H1 (cell line): ENCODE measurements around the gene CWC27. TPM values are rescaled to one million over a fixed set of nuclear protein-coding genes. Genes with fewer than 3 reads are reported as not detected.

Experiments
- ASH2L ChIP-seq: fragments of 200-600, 300-600 bp; sonication (generic); IDR thresholded peaks from one replicate; pipeline ENCODE4 v1.7.1; 2017; ENCODE audit warnings: low read length
- CHD2 ChIP-seq: IDR thresholded peaks from 2 replicates; pipeline ENCODE4 v1.6.1; 2012; ENCODE audit warnings: low read length, improper control_type of control experiment
- CREB1 ChIP-seq: IDR thresholded peaks from 2 replicates; pipeline ENCODE4 v1.6.1; 2012; ENCODE audit warnings: inconsistent platforms
- EP300 ChIP-seq, 2 experiments: IDR thresholded peaks; 1 replicate in 1 of 2; 2 replicates in 1 of 2; pipeline ENCODE4 v1.6.1; 2011 to 2012; ENCODE audit warnings: low read depth in 2 of 2, low read length in 2 of 2, mild to moderate bottlenecking in 2 of 2, borderline replicate concordance in 1 of 2, inconsistent platforms in 1 of 2, moderate library complexity in 1 of 2
- EZH2 ChIP-seq: fragments of 200-600 bp; sonication (generic); IDR thresholded peaks from 2 replicates; pipeline ENCODE4 v1.7.1; 2012; ENCODE audit warnings: low read depth, mild to moderate bottlenecking, moderate library complexity, low read length, inconsistent platforms; ENCODE audit not compliant: severe bottlenecking
- GTF2F1 ChIP-seq: IDR thresholded peaks from 2 replicates; pipeline ENCODE4 v1.6.1; 2012; ENCODE audit warnings: low read depth, low read length, improper control_type of control experiment, borderline replicate concordance
- JUN ChIP-seq: IDR thresholded peaks from 2 replicates; pipeline ENCODE4 v1.6.1; 2011; ENCODE audit warnings: low read depth, mild to moderate bottlenecking, improper control_type of control experiment, low read length
- KDM1A ChIP-seq: fragments of 200-600, 300-600 bp; sonication (generic); IDR thresholded peaks from 2 replicates; pipeline ENCODE4 v1.7.1; 2016; ENCODE audit warnings: mild to moderate bottlenecking, low read length, borderline replicate concordance
- KDM4A ChIP-seq: IDR thresholded peaks from one replicate; pipeline ENCODE4 v1.7.1; 2012; ENCODE audit warnings: low read depth, mild to moderate bottlenecking, moderate library complexity, low read length, inconsistent platforms; ENCODE audit not compliant: severe bottlenecking
- NANOG ChIP-seq: IDR thresholded peaks from 2 replicates; pipeline ENCODE4 v1.6.1; 2011; ENCODE audit warnings: low read length, low read depth, mild to moderate bottlenecking, inconsistent platforms; ENCODE audit not compliant: insufficient read depth, poor library complexity, severe bottlenecking
- PHF8 ChIP-seq: fragments of 200-600 bp; sonication (generic); conservative IDR thresholded peaks from 2 replicates; pipeline ENCODE4 v1.7.1; 2012; ENCODE audit warnings: low read depth, mild to moderate bottlenecking, inconsistent platforms, low read length, moderate library complexity
- RAD21 ChIP-seq, 2 experiments: IDR thresholded peaks in 1 of 2; conservative IDR thresholded peaks in 1 of 2; 2 replicates each; pipeline ENCODE4 v1.6.1; 2011; ENCODE audit warnings: low read depth in 2 of 2, low read length in 2 of 2, improper control_type of control experiment in 1 of 2, inconsistent platforms in 1 of 2, mild to moderate bottlenecking in 1 of 2, moderate library complexity in 1 of 2
- RBBP5 ChIP-seq: IDR thresholded peaks from 2 replicates; pipeline ENCODE4 v1.7.1; 2012; ENCODE audit warnings: low read depth, mild to moderate bottlenecking, inconsistent platforms, low read length, moderate library complexity, borderline replicate concordance
- RFX5 ChIP-seq: IDR thresholded peaks from 2 replicates; pipeline ENCODE4 v1.6.1; 2011; ENCODE audit warnings: low read depth, low read length, improper control_type of control experiment, borderline replicate concordance
- SIX5 ChIP-seq: IDR thresholded peaks from 2 replicates; pipeline ENCODE4 v1.6.1; 2011; ENCODE audit warnings: mild to moderate bottlenecking, low read depth, low read length
- SP2 ChIP-seq: IDR thresholded peaks from 2 replicates; pipeline ENCODE4 v1.6.1; 2012; ENCODE audit warnings: mild to moderate bottlenecking, low read length, inconsistent platforms
- SRF ChIP-seq: IDR thresholded peaks from 2 replicates; pipeline ENCODE4 v1.6.1; 2011; ENCODE audit warnings: mild to moderate bottlenecking, low read depth, low read length, moderate library complexity
- SUZ12 ChIP-seq: fragments of 200-600 bp; sonication (generic); IDR thresholded peaks from 2 replicates; pipeline ENCODE4 v1.6.1; 2012; ENCODE audit warnings: mild to moderate bottlenecking, inconsistent platforms, low read length, moderate library complexity, mixed read lengths
- TBP ChIP-seq: IDR thresholded peaks from 2 replicates; pipeline ENCODE4 v1.6.1; 2011; ENCODE audit warnings: low read depth, low read length, improper control_type of control experiment
- polyA plus RNA-seq, 7 experiments: library from polyadenylated mRNA; depleted of rRNA in 3 of 7; stranded (reverse) in 5 of 7; unstranded in 2 of 7; fragments of >200 nt in 5 of 7; fragments of 200-250 nt in 2 of 7; gene quantifications; 1 replicate in 5 of 7; 2 replicates in 1 of 7; 4 replicates in 1 of 7; pipeline versions ENCODE4 v1.2.1 to v1.2.3, GENCODE V29; 2011 to 2013; ENCODE audit warnings: missing spikeins in 2 of 7, mixed read lengths in 2 of 7
- total RNA-seq: library from RNA; stranded (reverse); fragmentation: NEBNext Ultra II Directional; extraction: Animal tissue kit (Norgen Biotek cat#: 25700); gene quantifications from 2 replicates; pipeline ENCODE4 v1.2.1, GENCODE V29; 2021
- TF ChIP-seq, protein P1 (sequence below): IDR thresholded peaks from 2 replicates; pipeline ENCODE4 v1.6.1; 2012; ENCODE audit warnings: inconsistent platforms
- TF ChIP-seq, protein P2 (sequence below): IDR thresholded peaks from 2 replicates; pipeline ENCODE4 v1.6.1; 2012; ENCODE audit warnings: low read length, inconsistent platforms

Gene CWC27
- total and polyA plus RNA-seq, 2 of the 8 experiments (the other 6 are each of a cell fraction or from before 2014, with no cell fraction given): 24.9 to 43.4 TPM

DNA sequence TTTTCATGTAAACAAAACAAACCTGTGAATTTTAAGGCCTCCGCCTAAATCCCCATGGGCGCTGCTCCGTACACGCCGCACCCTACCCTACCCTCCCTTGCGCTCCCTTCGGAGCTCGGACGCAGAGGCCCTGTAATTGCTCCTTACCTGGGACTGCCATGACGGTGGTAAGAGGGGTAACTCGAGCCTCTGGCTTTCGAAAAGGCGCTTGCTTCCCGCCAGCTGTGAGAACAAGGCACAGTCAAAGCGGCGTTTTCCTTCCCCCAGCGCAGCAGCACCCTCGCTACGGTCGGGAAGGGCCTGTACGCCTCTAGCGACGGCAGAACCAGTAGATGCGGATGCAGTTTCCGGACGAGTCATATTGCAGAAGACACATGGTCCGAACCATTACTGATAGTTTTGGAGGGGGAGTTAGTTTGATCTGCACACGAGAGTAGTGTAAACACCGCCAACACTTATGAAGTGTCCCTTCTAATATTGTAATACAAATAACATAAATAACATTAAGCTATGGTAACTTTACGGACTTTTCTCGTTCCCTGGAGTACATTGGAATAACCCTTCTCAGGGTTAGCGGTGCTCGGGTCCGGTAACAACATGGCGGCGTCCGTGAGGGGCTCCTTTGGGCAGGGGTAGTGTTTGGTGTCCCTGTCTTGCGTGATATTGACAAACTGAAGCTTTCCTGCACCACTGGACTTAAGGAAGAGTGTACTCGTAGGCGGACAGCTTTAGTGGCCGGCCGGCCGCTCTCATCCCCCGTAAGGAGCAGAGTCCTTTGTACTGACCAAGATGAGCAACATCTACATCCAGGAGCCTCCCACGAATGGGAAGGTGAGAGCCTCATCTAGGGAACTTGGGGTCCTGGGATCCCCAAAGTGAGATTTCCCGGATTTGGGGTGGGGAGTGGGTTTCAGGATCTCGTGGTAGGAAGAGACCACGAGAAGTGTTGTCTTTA is at the start of gene CWC27, which contains the start of gene SREK1IP1 (continued):
- no peak for TF ChIP-seq SUZ12
- no peak for TF ChIP-seq SRF
- TF ChIP-seq SP2: no peak
- TF ChIP-seq EP300 (IDR thresholded peaks at IDR 0.05; ENCODE audit: borderline replicate concordance in 1 of 2, low read depth in 2 of 2, low read length in 2 of 2): peak in 1 of 2 experiments; percentile 95; a peak in 2 of 3 replicates
- TF ChIP-seq EZH2: no peak
- TF ChIP-seq CHD2: no peak
- TF ChIP-seq, protein P1, sequence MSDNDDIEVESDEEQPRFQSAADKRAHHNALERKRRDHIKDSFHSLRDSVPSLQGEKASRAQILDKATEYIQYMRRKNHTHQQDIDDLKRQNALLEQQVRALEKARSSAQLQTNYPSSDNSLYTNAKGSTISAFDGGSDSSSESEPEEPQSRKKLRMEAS: peak; percentile 51
- no peak for TF ChIP-seq GTF2F1
- TF ChIP-seq RFX5: no peak
- no peak for TF ChIP-seq NANOG
- TF ChIP-seq SIX5: peak; percentile 50
- no peak for TF ChIP-seq JUN
- TF ChIP-seq, protein P2, sequence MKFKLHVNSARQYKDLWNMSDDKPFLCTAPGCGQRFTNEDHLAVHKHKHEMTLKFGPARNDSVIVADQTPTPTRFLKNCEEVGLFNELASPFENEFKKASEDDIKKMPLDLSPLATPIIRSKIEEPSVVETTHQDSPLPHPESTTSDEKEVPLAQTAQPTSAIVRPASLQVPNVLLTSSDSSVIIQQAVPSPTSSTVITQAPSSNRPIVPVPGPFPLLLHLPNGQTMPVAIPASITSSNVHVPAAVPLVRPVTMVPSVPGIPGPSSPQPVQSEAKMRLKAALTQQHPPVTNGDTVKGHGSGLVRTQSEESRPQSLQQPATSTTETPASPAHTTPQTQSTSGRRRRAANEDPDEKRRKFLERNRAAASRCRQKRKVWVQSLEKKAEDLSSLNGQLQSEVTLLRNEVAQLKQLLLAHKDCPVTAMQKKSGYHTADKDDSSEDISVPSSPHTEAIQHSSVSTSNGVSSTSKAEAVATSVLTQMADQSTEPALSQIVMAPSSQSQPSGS: peak; percentile 35; the same call in 1 of the 2 replicates
- TF ChIP-seq RAD21 (IDR thresholded peaks at IDR 0.05 in 1 of 2, conservative IDR thresholded peaks at IDR 0.05 in 1 of 2; ENCODE audit: low read depth in 2 of 2, low read length in 2 of 2): peak; percentile 15 to 28; a peak in 2 of 4 replicates
- no peak for TF ChIP-seq KDM1A
- TF ChIP-seq RBBP5: peak; percentile 79; the same call in 1 of the 2 replicates
- peak; percentile 66 for TF ChIP-seq CREB1
- TF ChIP-seq KDM4A: peak; percentile 80
- TF ChIP-seq ASH2L: peak; percentile 100
- TF ChIP-seq PHF8: peak; percentile 79
- peak; percentile 93 for TF ChIP-seq TBP
